ENCODE measurements around the gene CTNNBL1. TPM values are rescaled to one million over a fixed set of nuclear protein-coding genes. Genes with fewer than 3 reads are reported as not detected.

The CTNNBL1 gene
- total and polyA plus RNA-seq, 12 donors = 42.2 to 104 (median 52.0) TPM

GRCh38 chr20:37668166-37668565 lies 25.7 kb upstream of the CTNNBL1 start:
- no peak for TF ChIP-seq CTCF (IDR thresholded peaks at IDR 0.05)
- intact Hi-C loops (cut with DNase I) = no loop called here

GRCh38 chr20:37669062-37669772 lies 24.6 kb upstream of the CTNNBL1 start:
- ATAC-seq (no peak), DNase-seq (no peak)
- 22 to 44% methylated on average over 2 of the region's 2 CpGs for WGBS, 2 donors
- Histone ChIP-seq H3K4me1 (peaks cover 0 to 9% (median 0%) of the 10 kb centered on the region in 9 donors), H3K27me3 (peaks cover 0 to 34% (median 15%) of the 10 kb centered on the region in 7 donors), H3K36me3 (no peaks in the 10 kb centered on the region), H3K9me3 (peaks cover 0 to 16% (median 0%) of the 10 kb centered on the region in 11 donors), H3K4me3 (no peak overlapping the region), H3K27ac (no peak overlapping the region)
- TF ChIP-seq CTCF (IDR thresholded peaks at IDR 0.05) = no peak
- intact Hi-C loops (cut with DNase I) = loop anchor here in 1 of 10 donors (1.0 kb wide), 1 partner anchor 26 kb away; no protein-coding TSS in a partner anchor

More at GRCh38 chr20:37668166-37668565, 25.7 kb upstream of the CTNNBL1 start:
- DNase-seq = no peak
- H3K4me1 ChIP-seq = peaks cover 0 to 9% (median 0%) of the 10 kb centered on the region in 9 donors
- no peaks in the 10 kb centered on the region for H3K36me3 ChIP-seq
- peaks cover 0 to 32% (median 15%) of the 10 kb centered on the region in 7 donors for H3K27me3 ChIP-seq
- WGBS, 2 donors = 91 to 93% methylated on average over 9 of the region's 9 CpGs
- H3K4me3 ChIP-seq = no peak overlapping the region
- no peak for ATAC-seq
- H3K27ac ChIP-seq = no peak overlapping the region
- peaks cover 0 to 16% (median 0%) of the 10 kb centered on the region in 11 donors for H3K9me3 ChIP-seq

GRCh38 chr20:37669773-37670236 lies 24.0 kb upstream of the CTNNBL1 start:
- WGBS, 2 donors = 58 to 64% methylated on average over 12 of the region's 12 CpGs
- DNase-seq = no peak

More at GRCh38 chr20:37669773-37670236, 24.0 kb upstream of the CTNNBL1 start:
- Histone ChIP-seq H3K36me3 (no peaks in the 10 kb centered on the region), H3K4me3 (peak overlapping the region in 5 of 10 donors; percentile 21 to 40 (median 35)), H3K27me3 (peaks cover 0 to 36% (median 15%) of the 10 kb centered on the region in 7 donors), H3K27ac (no peak overlapping the region), H3K4me1 (peaks cover 0 to 9% (median 0%) of the 10 kb centered on the region in 9 donors), H3K9me3 (peaks cover 0 to 12% (median 0%) of the 10 kb centered on the region in 11 donors)
- no peak for ATAC-seq
- intact Hi-C loops (cut with DNase I) = loop anchor here in 2 of 10 donors (1.0 to 10.0 kb wide), 2 partner anchors 25 to 65 kb away; no protein-coding TSS in a partner anchor
- TF ChIP-seq CTCF (IDR thresholded peaks at IDR 0.05) = no peak

All from heart right ventricle (tissue), 16 donors.